HEK293 (cell line): ENCODE measurements around the gene AFG1L.

ENCODE experiments used
- GLIS1 ChIP-seq: fragments of 450-650 bp; formaldehyde crosslinking; IDR thresholded peaks from 2 replicates; pipeline ENCODE4 v1.5.1; 2016; ENCODE audit warnings: missing biosample characterization, missing genetic modification characterization
- KLF8 ChIP-seq: fragments of 450-650 bp; formaldehyde crosslinking; IDR thresholded peaks from 2 replicates; pipeline ENCODE4 v1.5.1; 2016; ENCODE audit warnings: missing biosample characterization, missing genetic modification characterization
- ZBTB10 ChIP-seq: fragments of 450-650 bp; formaldehyde crosslinking; IDR thresholded peaks from 2 replicates; pipeline ENCODE4 v1.5.1; 2016; ENCODE audit warnings: missing biosample characterization, missing genetic modification characterization
- ZFP37 ChIP-seq: fragments of 450-650 bp; formaldehyde crosslinking; IDR thresholded peaks from 2 replicates; pipeline ENCODE4 v1.5.1; 2016; ENCODE audit warnings: missing biosample characterization, missing genetic modification characterization
- ZNF114 ChIP-seq: fragments of 450-650 bp; formaldehyde crosslinking; IDR thresholded peaks from 2 replicates; pipeline ENCODE4 v1.5.0; 2017; ENCODE audit warnings: missing biosample characterization, missing genetic modification characterization
- ZNF138 ChIP-seq: fragments of 450-650 bp; formaldehyde crosslinking; IDR thresholded peaks from 2 replicates; pipeline ENCODE4 v1.5.1; 2016; ENCODE audit warnings: missing biosample characterization, missing genetic modification characterization, borderline replicate concordance
- ZNF391 ChIP-seq: fragments of 450-650 bp; formaldehyde crosslinking; IDR thresholded peaks from 2 replicates; pipeline ENCODE4 v1.5.1; 2016; ENCODE audit warnings: low read depth, missing biosample characterization, missing genetic modification characterization, borderline replicate concordance
- ZNF621 ChIP-seq: fragments of 450-650 bp; formaldehyde crosslinking; IDR thresholded peaks from 2 replicates; pipeline ENCODE4 v1.5.1; 2017; ENCODE audit warnings: missing biosample characterization, missing genetic modification characterization
- TF ChIP-seq, protein P1 (sequence below): fragments of 450-650 bp; formaldehyde crosslinking; IDR thresholded peaks from 2 replicates; pipeline ENCODE4 v1.5.1; 2016; ENCODE audit warnings: missing biosample characterization, missing genetic modification characterization
- TF ChIP-seq, protein P2 (sequence below): sonication (generic); formaldehyde crosslinking; IDR thresholded peaks from 2 replicates; pipeline ENCODE4 v1.8.1; 2022; ENCODE audit warnings: mild to moderate bottlenecking, moderate library complexity, missing genetic modification reagents

GRCh38 chr6:108250240-108250866 is 44.5 kb upstream of the AFG1L start:
- TF ChIP-seq ZFP37 (no peak), ZNF138 (tag by site-specific recombination) (no peak), ZNF114 (no peak), KLF8 (tag by site-specific recombination) (no peak), ZNF391 (tag by site-specific recombination) (no peak), ZNF621 (tag by site-specific recombination) (no peak), GLIS1 (tag by site-specific recombination) (no peak), ZBTB10 (no peak)
- TF ChIP-seq, protein P1, sequence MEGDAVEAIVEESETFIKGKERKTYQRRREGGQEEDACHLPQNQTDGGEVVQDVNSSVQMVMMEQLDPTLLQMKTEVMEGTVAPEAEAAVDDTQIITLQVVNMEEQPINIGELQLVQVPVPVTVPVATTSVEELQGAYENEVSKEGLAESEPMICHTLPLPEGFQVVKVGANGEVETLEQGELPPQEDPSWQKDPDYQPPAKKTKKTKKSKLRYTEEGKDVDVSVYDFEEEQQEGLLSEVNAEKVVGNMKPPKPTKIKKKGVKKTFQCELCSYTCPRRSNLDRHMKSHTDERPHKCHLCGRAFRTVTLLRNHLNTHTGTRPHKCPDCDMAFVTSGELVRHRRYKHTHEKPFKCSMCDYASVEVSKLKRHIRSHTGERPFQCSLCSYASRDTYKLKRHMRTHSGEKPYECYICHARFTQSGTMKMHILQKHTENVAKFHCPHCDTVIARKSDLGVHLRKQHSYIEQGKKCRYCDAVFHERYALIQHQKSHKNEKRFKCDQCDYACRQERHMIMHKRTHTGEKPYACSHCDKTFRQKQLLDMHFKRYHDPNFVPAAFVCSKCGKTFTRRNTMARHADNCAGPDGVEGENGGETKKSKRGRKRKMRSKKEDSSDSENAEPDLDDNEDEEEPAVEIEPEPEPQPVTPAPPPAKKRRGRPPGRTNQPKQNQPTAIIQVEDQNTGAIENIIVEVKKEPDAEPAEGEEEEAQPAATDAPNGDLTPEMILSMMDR (tag by site-specific recombination), result no peak
- TF ChIP-seq, protein P2, sequence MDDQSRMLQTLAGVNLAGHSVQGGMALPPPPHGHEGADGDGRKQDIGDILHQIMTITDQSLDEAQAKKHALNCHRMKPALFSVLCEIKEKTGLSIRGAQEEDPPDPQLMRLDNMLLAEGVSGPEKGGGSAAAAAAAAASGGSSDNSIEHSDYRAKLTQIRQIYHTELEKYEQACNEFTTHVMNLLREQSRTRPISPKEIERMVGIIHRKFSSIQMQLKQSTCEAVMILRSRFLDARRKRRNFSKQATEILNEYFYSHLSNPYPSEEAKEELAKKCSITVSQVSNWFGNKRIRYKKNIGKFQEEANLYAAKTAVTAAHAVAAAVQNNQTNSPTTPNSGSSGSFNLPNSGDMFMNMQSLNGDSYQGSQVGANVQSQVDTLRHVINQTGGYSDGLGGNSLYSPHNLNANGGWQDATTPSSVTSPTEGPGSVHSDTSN (CRISPR knock-in tag), result no peak
